CD1c-positive myeloid dendritic cell (primary cell): ENCODE data around the gene CD9.
"Not testable (repeated sequence)": the region's sequence is repeated elsewhere in the genome, so short reads cannot be mapped to it uniquely, and the experiment has no call there.

ENCODE experiments used
- DNase-seq: peaks from one replicate; pipeline ENCODE4 v3.0.0-alpha.2; 2016; ENCODE audit errors: extremely low spot score

Gene CD9

DNA sequence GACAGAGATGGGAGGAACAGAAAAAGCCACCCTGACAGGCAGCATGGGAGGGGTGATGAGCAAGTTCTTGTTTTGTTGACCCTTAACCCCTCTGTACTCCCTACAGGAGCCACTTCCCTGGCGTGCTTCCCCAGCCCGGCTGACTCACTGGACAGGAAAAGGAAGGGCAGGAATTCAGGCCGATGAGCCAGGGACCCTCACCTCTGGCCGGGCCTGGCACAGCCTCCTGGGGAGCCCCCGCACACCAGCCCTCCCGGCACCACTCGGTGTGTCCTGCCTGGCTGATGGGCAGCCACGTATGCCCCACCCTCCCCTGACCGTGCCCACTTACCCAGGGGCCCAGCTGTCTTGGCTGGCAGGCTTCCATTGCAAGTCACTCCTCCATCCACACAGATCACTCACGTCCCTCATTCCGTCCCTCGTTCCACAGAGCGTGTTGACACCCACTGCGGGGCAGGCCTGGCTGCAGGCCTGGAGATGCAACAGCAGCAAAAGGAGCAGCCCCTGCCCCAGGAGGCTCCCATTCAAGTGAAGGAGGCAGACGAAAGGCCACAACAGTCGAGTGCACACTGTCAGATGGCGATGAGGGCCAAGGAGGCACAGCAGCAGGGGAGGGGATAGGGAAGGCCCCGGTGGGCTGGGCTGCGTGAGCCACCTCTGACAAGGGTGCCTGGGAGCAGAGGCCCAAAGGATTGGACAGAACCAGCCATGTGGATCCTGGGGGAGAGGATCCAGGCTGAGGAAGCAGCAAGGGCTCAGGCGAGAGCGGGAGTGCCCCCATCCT, 19.7 kb upstream of the CD9 start:
- peak; percentile 78 for DNase-seq

DNA sequence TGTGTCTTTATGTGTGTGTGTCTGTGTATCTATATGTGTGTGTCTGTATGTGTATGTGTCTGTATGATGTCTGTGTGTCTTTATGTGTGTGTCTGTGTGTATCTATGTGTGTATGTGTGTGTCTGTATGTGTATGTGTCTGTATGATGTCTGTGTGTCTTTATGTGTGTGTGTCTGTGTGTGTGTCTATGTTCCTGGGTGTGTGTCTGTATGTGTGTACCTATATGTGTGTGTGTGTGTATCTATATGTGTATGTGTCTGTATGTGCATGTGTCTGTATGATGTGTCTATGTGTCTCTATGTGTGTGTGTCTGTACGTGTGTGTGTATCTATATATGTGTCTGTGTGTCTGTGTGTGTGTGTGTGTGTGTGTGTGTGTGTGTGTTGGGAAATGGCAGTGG, 19.0 kb upstream of the CD9 start:
- DNase-seq: no peak

DNA sequence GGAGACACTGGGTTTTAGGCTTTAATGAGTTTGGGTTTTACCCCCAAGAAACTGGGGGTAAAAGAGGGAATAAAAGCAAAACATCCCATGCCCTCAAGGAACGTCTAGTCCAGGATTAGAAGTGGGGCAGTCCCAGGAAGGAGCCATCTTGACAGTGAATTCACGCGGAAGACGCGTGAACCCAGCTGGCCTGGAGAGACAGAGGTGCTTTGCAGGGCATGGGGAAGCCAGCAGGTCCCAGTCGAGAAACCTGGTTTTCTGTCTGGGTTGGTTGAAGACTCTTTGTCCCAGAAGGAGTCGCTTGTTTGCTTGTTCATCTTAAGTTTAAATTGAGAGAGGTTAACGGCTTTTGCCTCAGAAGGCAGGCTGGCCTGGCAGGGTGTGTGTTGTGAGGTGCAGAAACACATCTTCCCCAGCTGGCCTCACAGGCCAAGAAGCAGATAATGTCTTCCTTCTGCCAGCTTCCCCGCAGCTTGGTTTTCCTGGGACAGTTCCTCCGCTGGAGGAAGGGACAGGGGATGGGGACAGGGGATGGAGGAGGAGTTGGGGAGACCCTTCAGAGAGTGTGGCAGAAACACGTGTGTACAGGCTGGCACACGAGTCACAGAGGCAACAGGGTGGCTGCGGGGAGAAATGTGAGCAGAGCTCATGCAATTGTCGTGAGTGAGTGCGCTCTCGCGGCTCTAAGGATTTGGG, 18.5 kb upstream of the CD9 start:
- no peak for DNase-seq

DNA sequence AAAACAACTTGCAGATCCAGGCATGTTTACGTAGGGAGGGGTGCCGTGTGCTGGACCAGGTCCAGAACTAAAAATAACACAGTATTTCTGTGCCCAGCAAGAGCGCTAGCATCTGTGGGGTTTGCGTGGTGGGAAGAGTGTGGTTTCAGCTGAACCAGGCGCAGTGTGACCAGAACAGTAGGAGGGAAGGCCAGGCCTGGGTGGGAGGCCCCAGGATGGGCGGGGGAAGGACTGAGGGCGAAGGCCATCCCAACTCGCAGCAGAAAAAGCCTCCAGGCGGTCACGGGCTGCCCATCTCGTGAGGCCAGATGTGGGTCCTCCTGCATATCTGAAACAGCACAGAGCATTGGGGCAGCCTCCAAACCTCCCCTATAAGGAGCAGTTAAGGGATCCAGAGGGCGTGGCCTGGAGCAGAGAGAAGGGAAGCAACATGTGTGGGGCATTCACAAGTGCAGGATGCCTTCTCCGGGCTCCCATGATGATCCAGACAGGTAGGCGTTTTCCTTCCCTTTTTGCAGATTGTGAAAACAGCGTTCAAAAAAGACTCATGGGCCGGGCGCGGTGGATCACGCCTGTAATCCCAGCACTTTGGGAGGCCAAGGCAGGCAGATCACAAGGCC, 17.8 kb upstream of the CD9 start:
- DNase-seq: peak; percentile 94

DNA sequence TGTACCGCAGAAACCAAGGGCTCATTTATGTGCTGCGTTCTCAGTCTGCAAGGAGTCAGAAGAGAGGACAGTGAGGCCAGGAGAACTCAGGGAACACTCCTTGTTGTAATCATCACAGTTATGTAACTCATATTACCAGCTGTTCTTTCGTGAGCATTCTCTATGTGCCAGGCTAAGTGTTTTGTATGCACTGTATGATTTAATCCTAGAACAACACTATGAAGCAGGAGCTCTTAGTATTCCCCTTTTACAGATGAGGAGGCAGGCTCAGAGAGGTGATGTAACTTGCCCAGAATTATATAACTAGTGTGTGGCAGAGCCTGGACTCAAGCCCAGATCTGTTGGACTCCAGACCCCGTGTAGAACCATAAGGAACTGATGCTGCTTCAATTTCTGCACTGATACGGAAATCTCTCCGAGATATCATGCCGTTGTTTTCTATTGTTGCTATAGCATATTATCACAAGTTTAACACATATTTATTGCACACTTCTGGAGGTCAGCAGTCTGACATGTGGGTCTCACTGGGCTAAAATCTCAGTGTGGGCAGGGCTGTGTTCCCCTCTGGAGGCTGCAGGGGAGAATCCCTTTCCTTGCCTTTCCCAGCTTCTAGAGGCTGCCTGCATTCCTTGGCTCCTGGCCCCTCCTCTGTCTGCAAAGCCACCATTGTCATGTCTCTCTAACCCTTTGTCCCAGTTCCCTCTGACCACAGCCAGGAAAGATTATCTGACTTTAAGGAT, 16.3 kb upstream of the CD9 start:
- peak; percentile 82 for DNase-seq

DNA sequence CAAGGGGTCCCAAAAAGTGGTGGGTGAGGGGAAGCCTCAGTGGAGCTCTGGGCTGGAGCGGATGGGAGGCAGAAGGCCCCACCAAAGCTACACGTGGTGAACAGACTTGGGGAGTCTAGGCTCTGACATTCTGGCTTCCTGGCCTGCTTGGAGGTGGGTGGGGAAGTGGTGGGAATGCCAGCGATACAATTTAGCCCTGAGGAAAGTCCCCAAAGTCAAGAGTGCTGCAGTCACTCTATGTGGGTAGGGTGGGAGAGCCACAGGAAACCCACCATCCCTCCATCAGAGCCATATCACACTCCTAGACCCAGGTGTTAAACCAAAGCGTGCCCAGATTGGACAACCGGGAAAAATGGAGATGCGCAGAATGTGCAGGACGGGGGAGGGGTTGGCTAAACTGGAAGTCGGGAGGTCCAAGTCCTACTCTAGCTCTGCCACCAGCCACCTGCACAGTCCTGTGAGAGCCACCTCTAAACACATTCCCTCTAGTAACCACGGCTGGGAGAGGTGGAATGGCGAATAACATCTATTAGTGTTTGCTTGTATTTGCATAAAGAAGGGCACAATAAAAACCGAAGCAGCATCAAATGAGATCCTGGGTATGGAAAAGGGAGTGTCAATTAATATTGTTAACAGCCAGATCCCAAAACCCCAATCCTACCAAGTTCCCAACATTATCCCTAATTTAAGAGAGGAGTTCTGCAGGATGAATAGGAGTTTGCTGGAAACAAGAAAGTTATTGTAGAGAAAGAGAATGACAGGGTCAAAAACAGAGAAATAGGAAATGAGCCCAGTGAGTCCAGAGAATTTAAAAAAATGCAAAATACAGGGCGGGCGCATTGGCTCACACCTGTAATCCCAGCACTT, 14.0 kb upstream of the CD9 start:
- no peak for DNase-seq

DNA sequence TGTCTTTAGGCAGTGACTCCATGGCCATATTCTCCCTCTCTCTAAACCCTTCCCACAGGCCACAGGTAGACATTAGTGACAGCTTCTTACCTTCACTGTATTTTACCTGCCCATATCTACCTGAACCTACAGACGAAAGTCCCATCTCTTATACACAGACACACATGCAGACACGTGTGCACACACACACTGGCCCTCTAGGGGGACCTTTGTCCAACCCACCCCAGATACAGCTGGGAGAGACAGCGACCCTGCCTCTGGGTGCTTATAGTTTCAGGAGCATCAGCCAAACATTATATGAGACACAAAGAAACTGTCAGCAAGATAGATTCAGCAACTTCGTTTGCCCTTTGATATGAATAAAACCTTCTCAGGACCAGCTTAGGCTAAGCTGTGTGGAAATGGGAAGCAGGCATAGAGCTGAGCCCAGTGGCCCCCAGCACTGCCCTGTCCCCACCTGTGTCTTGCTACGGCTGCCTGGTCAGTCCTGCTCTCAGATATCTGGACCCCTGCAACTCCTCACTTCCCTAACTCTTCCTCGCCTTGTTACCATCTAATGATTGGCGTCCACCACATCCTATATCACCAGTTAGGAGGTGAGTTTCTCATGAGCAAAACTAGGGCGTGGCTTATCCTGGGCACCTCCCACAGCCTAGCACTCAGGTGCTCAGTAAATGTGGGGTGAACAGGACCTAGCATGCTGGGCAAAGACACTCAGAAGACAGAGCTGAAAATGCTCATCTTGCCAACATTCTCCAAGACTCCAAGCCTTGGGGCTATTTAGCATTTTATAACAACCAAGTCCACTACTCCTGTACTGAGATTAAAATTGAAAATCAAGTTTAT, 12.0 kb upstream of the CD9 start:
- no peak for DNase-seq

DNA sequence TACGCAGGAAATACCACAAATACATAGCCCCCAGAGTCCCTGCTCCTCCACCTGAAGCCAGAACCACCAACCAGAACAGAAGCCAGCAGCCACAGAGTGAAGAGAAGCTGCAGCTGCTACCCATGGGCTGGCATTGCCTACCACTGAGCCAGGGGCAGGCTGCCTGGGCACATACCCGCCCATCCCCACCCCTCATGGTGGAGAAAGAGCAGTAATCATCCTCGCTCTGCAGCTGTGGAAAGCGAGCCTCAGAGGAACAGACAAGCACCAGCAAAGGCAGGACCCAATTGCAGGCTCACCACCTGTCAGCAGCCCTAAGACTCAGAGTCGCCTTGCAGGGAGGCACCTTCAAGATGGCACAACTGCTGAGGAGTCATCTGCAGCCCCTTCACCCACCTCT, 11.2 kb upstream of the CD9 start:
- DNase-seq: no peak

DNA sequence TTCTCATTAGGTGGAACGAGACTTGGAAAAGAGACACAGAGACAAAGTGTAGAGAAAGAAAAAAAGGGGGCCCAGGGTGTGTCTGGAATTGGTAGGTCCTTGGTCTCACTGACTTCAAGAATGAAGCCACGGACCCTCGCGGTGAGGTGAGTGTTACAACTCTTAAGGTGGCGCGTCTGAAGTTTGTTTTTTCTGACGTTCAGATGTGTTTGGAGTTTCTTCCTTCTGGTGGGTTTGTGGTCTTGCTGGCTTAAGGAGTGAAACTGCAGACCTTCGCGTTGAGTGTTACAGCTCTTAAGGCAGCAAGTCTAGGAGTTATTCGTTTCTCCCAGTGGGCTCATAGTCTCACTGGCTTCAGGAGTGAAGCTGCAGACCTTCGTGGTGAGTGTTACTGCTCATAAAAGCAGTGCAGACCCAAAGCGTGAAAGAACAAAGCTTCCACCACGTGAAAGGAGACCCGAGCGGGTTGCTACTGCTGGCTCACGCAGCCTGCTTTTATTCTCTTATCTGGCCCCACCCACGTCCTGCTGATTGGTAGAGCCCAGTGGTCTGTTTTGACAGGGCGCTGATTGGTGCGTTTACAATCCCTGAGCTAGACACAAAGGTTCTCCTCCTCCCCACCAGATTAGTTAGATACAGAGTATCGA, 10.1 kb upstream of the CD9 start:
- DNase-seq: not testable (repeated sequence)

DNA sequence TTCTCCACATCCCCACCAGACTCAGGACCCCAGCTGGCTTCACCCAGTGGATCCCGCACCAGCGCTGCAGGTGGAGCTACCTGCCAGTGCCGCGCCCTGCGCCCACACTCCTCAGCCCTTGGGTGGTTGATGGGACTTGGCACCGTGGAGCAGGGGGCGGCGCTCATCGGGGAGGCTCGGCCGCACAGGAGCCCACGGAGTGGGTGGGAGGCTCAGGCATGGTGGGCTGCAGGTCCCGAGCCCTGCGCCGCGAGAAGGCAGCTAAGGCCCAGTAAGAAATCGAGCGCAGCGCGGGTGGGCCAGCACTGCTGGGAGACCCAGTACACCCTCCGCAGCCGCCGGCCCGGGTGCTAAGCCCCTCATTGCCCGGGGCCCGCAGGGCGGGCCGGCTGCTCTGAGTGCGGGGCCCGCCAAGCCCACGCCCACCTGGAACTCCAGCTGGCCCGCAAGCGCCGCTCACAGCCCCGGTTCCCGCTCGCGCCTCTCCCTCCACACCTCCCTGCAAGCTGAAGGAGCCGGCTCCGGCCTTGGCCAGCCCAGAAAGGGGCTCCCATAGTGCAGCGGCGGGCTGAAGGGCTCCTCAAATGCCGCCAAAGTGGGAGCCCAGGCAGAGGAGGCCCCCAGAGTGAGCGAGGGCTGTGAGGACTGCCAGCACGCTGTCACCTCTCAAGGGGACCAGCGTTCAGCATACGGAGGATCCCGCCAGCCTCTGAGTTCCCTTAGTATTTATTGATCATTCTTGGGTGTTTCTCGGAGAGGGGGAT, 9.3 kb upstream of the CD9 start:
- not testable (repeated sequence) for DNase-seq

DNA sequence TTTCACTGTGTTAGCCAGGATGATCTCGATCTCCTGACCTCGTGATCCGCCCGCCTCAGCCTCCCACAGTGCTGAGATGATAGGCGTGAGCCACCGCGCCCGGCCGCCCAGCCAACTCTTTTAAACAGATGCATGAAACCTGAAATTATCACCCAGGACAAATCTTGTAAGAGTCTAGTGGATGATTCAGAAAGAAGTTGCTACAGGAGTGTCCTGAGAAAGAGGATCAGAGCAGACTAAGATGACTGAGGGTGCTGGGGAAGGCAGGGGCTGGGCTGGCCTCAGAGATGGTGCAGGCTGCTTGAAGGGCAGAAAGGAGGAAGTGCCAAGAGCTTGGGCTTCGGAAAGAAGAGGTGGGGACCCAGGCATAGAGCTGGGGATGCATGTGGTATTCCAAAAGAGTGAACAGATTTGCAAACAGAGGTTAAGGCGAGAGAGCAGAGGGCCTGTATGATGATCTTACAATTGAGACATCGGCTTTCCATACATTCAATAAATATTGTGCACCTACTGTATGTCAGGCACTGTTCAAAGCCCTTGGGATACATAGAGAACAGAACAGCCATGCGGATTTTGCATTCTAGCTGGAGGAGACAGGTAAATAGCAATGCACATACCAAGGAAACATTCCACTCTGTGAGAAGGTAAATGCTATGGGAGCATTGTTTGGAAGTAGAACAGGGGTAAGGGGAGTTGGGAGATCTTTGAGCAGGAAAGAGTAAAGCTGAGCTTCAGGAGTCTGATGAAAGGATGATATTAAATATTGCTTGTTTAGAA, 7.4 kb upstream of the CD9 start:
- DNase-seq: peak; percentile 80

DNA sequence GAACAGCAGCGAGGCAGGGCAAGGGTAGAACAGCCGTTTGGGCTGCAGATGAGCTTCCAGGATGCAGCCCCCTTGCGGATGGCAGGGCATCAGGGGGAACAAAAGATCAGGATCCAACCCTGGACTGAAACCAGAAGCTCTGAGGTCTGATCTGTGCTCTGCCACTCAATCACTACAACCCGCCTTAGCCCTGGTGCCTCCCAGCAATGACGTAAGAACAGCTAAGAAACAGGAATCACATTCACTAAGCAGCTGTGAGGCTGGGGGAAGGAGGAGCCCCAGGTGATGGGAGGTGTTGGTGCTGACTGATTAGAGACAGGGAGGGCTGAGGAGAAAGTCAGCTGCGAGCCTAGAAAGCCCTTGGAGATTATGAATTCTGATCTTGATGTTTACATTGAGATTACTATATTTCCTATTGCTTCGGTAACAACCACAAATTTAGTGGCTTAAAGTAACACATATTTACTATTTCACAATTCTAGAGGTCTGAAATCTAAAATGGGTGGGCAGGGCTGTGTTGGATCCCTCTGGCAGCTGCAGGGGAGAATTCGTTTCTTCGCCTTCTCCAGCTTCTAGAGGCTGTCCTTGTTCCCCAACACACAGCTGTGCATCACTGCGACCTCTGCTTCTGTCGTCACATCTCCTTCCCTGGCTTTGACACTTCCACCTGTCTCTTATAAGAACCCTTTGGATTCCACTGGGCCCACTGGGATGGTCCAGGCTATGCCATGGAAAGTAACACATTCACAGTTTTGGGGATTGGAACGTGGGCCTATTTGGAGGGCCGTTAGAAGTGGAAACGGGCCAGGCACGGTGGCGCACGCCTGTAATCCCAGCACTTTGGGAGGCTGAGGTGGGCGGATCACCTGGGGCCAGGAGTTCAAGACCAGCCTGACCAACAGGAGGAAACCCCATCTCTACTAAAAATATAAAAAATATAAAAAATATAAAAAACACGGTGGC, 6.1 kb upstream of the CD9 start:
- peak; percentile 71 for DNase-seq

DNA sequence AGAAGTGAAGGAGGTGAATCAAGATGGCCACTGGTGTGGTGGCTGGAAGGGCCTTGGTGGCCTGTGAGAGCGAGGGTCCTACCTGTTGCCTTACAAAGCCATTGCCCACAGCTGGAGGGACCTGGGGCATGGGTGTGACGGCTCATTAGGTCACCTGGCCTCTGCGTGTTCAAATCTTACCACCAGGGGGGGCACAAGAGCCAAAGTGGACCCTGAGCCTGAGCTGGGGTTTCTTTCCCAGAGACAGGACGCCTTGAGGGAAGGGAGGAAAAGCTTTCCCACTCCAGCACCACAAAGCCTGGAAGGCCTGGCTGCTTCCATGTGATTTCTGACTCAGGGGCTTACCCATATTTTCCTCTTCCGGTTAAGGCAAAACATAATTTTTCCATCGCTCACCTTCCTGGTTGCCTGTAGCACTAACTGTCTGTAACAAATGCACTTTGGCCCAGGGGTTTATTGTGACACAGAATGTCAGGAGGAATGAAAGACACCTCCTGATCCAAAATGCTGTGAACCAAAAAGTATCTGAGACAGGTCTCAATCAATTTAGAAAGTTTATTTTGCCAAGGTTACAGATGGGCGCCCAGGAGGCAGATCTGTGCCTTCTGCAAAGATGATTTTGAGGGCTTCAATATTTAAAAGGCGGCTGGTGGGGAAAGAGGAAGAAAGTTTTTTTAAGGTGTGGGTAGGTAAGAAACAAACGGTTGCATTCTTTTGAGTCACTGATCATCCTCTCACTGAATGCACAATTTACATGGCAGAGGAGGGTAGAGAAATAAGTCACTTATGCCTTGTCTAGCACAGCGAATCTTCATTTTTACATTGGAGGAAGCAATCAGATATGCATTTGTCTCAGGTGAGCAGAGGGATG, 4.3 kb upstream of the CD9 start:
- peak; percentile 74 for DNase-seq

DNA sequence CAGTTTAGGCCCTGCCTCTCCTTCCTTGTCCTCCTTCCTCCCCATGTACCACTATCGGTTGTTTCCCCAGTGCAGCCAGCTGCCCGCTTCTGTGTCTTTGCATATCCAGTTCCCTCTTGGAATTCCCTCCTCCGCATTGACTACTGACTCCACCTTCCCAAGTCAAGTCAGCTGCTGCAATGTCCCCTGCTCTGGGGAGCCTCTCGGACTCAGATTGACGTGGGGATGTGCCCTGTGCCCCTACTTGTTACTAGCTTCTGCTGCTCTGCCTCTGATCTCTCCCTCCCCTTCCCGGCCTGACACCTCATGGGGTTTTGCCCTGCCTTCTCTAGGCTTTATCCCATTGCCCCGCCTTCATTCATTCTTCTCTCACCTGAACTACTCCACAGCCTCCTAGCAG, 2.1 kb upstream of the CD9 start:
- no peak for DNase-seq

DNA sequence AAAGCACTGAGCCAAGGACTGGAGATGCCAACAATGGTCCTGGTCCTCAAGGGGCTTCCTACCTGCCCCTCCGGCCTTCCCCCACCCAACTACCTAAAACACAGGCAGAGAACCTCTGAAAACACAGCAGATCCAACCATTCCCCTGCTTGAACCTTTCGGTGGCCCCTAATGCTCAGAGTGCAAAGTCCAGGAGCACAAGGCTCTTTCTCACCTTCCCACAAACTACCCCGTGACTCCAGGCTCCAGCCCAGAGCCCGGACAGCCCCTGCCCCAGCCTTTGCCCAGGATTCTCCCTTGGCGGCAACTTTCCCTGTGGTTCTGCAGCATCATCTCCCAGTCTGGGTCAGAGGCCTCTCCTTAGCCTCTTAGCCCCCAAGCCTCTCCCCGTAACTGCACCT, 1.6 kb upstream of the CD9 start:
- DNase-seq: no peak

DNA sequence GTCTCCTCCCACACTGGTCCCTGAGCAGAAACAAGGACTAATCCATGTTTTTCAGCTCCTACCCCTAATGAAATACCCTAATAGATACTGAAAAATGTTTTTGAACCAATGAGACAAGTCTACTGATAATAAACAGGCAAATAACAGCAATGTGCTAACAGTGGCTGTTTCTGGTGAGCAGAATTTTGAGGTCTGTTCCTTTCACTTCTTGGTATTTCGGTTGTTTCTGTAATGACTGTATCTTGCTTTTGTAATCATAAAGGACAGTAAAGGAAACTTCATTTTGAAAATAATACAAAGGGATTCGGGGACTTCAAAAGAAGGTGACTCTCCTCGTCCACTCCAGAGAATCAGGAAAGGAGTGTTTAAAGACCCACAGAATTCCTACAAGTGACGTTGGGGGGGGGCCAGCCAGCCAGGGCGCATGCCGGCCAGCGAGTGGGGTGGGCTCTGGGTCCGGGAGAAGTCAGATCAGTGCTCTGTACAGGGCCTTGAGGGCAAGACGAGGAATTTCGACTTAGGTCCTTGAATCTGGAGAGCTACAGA, 1.1 kb upstream of the CD9 start:
- DNase-seq: peak; percentile 50
